Measurements from ENCODE around the gene ATL3. TPM values are rescaled to one million over a fixed set of nuclear protein-coding genes. Genes with fewer than 3 reads are reported as not detected.
"Not testable (repeated sequence)": the region's sequence is repeated elsewhere in the genome, so short reads cannot be mapped to it uniquely, and the experiment has no call there.

ATL3 gene, protein sequence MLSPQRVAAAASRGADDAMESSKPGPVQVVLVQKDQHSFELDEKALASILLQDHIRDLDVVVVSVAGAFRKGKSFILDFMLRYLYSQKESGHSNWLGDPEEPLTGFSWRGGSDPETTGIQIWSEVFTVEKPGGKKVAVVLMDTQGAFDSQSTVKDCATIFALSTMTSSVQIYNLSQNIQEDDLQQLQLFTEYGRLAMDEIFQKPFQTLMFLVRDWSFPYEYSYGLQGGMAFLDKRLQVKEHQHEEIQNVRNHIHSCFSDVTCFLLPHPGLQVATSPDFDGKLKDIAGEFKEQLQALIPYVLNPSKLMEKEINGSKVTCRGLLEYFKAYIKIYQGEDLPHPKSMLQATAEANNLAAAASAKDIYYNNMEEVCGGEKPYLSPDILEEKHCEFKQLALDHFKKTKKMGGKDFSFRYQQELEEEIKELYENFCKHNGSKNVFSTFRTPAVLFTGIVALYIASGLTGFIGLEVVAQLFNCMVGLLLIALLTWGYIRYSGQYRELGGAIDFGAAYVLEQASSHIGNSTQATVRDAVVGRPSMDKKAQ
- total RNA-seq: 67.1 TPM

DNA sequence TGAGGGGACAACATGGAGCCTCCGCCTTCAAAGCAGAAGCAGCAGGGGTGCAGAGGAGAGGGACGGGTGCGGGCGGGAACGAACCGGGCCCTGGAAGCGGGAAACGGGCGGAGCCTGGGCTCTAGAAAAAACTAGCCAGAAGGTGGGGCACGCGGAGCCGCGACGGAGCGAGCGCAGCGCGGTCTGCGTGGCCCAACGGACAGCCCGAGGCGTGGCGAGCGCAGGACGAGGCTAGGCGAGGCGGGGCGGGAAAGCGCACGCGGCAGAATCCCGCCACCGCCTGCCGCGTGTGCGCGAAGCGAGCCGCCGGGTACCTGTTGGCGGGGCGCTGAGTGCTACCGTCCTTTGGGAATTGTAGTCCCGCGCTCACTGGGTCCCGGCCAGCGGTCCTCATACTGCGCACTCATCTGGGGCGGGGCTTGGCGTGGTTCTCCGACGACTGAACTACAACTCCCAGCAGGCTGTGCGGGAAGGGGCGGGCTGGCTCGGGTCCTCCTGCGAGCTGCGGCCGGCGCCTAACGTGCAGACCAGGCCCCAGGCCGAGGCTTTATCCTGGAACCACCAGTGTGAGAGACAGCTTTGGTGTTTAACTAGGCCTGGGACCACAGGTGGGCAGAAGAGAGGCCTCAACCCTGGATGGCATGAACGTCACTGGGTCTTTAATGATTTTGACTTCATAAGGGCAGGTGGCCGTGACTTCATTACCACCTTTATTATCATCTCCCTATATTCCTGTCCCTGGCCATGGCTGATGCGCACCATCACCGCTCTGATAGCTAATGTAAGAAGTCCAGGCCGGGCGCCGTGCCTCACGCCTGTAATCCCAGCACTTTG is at the start of gene ATL3:
Gene ATL3, minus strand, starts transcription at position 55 of the 834 bp plus-strand sequence. Its CDS starts 41 bp downstream, at position 14.
- peak; percentile 95 for DNase-seq

DNA sequence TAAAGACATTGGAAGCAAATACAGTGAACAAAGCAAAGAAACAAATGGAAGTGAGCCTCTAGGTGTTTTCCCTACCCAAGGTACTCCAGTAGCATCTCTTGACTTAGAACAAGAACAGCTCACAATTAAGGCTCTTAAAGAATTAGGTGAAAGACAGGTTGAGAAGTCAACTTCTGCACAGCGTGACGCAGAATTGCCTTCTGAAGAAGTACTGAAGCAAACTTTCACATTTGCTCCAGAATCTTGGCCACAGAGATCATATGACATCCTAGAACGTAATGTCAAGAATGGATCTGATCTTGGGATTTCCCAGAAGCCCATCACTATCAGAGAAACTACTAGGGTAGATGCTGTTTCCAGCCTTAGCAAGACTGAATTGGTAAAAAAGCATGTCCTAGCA is 49.4 kb upstream of the ATL3 start:
- DNase-seq: no peak

DNA sequence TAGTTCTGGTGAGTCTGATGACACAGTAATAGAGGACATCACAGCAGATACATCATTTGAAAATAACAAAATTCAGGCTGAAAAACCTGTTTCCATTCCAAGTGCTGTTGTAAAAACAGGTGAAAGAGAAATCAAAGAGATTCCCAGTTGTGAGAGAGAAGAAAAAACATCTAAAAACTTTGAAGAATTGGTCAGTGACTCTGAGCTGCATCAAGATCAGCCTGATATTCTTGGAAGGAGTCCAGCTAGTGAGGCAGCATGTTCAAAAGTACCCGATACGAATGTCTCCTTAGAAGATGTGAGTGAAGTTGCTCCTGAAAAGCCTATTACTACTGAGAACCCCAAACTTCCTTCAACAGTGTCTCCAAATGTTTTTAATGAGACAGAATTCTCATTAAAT is 48.8 kb upstream of the ATL3 start:
- DNase-seq: no peak

DNA sequence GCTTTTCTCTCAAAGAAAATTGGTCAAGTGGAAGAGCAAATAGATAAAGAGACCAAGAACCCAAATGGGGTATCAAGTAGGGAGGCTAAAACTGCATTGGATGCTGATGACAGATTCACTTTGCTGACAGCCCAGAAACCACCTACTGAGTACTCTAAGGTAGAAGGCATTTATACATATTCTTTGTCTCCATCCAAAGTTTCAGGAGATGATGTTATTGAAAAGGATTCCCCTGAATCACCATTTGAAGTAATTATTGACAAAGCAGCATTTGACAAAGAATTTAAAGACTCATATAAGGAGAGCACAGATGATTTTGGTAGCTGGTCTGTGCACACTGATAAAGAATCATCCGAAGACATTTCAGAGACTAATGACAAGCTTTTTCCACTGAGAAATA is 47.8 kb upstream of the ATL3 start:
- no peak for DNase-seq

DNA sequence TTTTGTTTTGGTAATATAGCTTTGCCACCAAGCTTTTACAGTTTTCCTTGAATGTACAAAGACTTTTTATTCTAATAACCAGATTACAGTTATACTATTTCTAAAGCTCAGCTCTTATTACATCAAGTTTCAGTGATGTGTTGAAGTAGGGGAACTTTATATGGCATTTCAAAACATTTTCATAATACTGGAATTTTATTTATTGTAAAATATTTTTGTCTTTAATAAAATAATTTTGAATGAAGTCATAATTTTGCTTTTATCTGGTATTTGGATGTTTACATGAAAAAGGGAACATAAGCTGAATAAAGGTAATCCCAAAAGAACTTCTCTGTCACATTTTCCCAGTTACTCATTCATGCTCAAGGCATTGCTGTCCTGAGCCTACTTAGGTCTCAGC is 44.9 kb upstream of the ATL3 start:
- no peak for DNase-seq

DNA sequence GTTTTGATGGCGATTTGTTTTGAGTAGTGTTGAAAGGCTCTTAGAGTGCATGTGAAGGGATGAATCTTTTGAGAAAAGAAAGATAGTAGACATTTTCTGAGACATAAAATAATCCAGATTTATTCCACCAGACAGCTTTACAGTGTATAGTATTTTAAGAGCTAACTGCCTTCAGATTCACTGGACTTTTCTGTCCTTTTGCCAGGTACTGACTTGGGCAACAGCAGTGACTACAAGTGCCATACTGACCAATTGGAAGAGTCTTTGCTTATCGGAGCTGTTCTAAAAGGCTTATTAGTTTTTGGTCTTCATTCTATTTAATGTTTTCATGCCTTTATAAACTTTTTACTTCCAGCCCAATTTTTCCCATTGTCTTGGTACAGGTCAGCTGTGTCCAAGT is 42.6 kb upstream of the ATL3 start:
- DNase-seq: no peak

DNA sequence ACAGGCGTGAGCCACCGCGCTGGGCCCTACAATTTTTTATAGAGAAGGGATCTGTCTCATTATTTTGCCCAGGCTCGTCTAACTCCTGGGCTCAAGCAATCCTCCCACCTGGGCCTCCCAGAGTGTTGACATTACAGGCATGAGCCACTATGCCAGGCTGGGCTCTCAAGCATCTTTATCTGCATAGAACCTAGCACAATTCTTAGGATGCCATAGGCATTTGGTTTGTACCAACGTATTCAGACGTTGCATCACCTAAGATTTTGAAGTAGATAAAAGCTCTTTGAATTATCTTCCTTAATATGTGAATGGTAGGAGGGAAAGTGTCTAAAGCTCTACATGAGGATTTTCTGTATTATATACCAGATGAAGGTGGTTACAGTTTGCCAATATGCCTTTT is 40.7 kb upstream of the ATL3 start:
- no peak for DNase-seq

DNA sequence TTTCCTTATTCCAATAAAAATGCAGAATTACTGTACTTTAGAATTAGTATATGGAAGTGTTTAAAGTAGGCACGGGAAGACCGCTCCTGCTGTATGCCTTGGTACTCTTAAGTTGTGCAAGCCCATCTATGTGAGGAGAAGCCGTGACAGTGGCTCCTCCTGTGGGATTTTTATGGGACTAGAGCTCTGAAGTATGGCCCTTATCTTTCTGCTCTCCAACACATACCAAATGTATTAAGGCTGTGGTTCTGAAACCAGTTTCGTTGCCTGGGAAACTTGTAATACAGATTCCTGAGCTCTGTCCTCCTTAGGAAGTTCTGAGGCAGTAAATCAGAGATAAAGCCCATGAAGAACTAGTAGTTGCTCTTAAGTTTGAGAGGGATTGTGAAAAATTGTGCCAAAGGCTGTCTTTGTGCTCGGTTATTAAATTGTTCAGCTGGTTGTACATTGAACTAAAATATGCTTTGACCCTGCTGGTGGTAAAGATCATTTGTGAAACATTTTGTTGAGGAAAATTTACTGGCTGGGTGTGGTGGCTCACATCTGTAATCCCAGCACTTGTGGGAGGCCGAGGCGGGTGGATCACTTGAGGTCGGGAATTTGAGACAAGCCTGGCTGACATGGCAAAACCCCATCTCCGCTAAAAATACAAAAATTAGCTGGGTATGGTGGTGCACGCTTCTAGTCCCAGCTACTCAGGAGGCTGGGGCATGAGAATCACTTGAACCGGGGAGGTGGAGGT is 39.5 kb upstream of the ATL3 start:
- DNase-seq: peak; percentile 7

DNA sequence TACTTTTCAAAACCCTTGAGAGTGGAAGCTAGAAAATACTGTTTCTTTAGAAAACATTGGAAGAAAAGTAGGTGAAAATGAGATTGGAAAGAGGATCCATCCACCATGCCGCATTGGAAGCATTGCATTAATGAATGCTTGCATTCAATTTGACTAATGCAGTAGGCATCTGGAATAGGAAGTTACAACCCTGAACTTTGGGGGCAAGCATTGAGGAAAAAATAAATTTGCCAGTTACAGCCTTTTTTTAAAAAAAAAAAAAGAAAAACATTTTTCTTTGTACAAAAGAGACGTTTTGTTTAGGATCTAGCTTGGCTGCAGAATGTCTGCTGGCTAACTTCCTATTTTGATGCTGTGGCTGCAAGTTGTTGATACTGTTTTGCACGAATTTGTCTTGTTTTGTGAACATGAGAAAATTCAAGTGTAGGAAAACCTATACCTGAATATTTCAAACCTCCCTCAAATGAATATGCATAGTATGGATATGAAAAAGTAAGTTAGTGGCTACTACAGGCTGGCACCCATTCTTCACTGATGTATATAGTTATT is 38.2 kb upstream of the ATL3 start:
- no peak for DNase-seq

DNA sequence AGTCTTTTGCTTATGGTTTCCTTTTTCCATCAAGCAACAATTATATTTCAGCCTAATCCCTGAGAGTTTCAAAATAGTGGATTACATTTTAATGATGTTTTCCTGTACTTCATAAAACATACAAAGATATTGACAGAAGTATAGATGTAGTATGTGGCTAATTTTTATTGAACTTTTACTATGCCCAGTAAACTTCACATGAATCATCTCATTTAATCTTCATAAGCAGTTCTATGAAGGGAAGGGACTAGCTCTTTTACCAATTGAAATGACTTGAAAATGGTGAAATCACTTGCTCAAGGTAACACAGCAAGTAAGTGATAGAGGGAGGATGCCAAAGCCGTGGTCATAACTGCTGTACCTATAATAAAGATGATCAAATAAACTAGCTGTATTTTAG is 37.6 kb upstream of the ATL3 start:
- DNase-seq: no peak

DNA sequence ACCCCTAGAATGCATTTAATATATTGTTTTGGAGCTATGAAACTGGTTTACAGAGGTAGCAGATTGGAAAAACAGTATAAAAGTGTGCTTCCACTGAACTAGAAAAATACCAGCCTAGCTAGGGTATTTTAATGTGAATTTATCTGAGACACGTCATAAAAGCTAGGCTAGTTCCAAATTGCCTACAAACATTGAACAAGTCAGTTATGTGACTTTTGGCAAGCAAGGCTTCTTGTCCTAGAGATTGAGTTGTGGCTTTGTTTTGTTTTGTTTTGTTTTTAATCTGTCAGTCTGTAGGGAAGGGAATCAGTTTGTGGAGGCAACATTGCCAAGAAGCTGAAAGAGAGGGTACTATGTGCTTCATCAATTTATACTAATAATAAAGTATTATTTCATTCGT is 34.4 kb upstream of the ATL3 start:
- DNase-seq: no peak

DNA sequence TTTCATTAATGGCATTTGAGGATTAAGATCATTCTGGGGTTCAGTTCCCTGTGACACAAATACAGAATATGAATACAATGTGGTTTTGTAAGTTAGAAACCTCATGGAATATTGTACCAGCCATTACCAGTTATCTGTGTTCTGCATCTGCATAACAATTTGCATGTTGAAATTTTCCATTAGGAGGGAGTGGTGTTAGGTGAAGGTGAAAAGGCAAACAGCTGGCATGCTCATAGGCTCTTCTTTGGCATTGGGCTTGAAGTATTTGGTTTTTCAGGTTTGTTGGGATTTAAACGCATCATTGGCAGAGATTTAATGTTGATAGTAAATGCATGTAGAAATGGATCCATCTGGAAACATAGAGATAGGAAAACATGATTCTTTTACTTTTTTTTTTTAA is 28.7 kb upstream of the ATL3 start:
- no peak for DNase-seq

DNA sequence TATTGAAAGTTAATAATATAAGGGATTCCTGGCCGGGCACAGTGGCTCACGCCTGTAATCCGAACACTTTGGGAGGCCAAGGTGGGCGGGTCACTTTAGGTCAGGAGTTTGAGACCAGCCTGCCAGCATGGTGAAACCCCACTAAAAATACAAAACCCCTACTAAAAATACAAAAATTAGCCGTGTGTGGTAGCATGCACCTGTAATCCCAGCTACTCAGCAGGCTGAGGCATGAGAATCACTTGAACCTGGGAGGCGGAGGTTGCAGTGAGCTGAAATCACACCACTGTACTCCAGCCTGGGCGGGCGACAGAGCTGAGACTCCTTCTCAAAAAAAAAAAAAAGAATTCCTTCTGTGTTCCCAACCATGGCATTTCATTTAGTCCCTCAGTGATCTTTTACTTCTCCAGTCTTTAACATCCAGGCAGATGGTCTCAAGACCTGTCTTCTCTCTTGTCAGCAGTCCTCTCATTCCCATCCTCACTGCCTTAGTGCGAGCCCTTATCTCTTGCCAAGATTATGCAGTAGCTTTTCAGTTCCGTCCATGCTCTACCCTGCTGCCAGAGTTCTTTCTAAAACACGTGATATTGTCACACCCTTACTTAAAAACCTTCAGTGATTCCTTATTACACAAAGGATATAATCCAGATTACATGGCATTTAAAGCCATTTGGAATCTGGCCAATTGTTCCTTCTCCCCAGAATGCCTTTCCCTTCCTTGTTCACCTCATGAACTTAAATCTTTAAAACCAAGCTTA is 28.0 kb upstream of the ATL3 start:
- DNase-seq: peak; percentile 7

DNA sequence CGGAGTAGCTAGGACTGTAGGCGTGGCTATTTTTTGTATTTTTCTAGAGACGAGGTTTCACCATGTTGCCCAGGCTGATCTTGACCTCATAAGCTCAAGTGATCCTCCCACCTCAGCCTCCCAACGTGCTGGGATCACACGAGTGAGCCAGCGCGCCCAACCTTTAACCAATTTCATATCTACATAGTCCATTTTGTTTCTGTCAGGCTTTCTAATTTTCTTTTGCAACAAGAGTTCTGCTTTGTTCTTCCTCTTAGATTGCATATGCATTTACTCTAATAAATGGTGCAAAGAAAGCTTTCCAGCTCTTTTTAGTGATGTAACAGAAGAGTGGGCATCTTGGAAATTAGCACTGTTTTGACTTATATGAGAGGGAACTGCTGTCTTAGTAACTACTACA is 23.4 kb upstream of the ATL3 start:
- no peak for DNase-seq

DNA sequence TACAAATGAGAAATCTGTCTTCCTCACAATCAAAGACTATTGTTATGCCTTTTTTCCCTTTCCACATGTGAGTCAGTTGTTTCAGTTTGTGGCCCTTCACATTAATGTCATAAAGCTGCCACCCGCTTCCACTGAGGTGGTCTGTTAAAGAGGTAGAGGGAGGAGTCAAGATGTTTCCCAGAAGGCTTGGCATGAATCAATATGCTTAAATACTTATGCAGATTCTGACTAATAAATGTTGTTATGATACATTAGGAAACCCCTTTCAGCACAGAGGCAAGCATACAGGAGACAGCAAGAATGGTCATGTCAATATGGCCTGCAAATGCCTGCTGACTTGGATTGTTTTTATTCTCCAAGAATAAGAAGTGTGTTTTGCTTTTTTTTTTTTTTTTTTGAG is 16.7 kb upstream of the ATL3 start:
- DNase-seq: no peak

DNA sequence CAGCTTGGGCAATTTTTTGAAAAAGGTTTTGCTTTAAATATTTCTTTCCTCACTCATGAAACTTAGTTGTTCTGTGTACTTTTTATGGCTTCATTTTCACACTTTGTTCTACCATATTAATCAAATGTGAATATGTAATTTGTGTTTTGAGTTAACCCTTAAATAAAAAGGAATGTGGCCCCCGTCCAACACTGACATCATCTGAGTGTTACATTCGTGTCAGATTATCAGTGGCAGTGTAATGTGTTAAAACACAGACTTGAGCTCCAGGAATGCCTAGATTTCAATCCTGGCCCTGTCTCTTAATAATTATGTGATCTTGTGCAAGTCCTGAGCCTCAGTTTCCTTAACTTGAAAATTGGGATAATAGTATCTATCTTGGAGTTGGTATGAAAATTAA is 15.8 kb upstream of the ATL3 start:
- DNase-seq: peak; percentile 32

DNA sequence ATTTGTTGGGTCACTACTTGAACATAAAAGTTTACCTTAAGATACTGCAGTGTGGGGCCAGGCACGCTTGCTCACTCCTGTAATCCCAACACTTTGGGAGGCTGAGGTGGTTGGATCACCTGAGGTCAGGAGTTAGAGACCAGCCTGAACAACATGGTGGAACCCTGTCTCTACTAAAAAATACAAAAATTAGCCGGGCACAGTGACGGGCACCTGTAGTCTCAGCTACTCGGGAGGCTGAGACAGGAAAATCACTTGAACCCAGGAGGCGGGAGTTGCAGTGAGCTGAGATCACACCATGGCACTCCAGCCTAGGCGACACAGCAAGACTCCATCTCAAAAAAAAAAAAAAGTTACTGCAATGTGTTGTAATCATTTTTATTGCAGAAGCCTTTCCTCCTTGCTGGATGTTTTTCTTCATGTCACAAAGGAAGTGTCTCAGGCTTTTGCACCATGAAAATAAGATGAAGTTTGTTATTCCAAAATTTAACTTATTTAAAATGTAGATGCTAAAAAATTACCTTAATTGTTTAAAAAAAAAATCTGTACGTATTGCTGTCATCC is 14.1 kb upstream of the ATL3 start:
- DNase-seq: not testable (repeated sequence)

DNA sequence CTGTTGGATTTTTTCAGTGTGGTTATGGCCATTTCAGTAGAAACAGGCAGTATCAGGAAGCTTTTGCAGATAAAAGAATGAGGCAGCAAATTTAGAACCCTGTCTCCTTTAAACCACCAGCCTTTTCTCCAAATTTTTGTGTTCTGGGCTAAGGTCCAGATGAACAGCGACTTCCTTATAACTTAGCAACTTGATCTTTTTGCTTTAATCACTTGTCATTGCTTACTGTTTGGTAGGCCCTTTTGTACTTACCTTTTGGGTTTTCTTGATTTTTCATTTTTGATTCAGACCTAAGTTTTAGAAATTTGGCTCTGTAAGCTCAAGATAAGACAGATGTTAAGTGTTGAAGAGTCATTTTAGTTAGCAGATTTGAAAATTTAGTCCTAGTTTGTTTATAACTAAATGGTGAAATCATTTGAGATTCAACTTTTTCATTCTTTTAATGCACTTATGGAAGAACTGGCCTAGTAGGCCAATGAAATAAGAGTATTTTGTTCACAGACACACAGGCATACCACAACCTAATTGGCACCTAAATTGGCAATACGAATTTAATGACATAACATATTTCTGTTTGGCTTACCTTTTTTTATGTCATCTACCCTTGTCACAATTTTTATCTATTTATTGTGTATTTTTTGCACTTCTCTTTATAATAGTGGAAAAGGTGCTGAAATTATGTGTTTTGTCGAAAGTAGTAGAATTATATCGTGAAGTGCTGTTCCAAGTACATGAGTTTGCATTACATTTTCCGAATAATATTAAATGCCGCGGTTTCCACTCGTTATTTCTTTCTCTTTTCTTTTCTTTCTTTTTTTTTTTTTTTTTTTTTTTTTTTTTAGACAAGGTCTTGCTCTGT is 12.2 kb upstream of the ATL3 start:
- DNase-seq: no peak

DNA sequence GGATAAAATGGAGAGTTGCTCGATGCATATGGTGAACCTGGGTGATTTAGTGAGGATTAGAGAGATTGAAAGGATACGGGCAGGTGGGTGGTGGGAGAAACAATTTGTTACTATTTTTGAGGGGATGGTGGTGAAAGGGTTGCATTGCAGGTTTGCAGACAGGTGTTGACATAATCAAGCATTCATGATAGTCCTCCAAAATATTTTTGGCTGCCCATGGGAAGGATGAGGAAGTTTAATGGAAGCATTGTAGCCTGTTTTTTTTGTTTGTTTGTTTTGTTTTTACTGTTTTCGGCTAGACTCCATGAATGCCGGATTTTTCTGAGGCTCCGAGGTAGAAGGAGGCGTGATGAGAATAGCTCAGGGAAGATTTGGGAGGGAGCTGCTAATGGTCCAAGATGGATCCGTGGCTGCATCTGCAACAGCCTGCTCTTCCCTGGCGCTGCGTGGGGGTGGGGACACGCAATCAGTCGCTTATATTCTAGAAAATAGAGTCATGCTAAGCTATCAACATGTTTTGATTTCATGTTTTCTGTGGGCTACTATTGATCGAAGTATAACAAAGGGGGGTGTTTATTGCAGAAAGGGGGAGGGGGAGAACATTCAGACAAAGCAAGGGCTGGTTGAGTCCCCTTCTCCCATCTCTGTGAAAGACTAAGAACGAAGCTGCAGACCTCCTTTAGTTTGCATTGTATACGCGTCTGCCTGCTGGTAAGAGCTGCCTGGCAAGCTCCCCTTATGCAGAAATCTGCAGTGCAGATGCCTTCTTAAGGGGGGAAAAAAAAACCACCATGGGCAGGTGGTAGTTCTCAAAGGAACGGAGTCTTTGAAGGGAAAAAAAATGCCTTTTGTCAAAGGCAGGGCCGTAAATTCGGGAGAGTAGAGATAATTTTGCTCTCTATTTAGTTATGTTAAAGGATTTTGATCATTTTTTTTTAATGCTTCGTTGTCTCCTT is 11.2 kb upstream of the ATL3 start:
- peak; percentile 68 for DNase-seq
